Aorta (tissue), 5 donors: ENCODE measurements around the gene TBC1D21. TPM values are rescaled to one million over a fixed set of nuclear protein-coding genes. Genes with fewer than 3 reads are reported as not detected.

Experiments used
- ATAC-seq: fragments of 200-7000 bp; cut with Tn5 transposase; one replicate; pipeline ENCODE4 v1.9.1; 2022; ENCODE audit warnings: moderate library complexity; ENCODE audit not compliant: low FRiP score
- DNase-seq, 2 donors: peaks; one replicate each; pipeline ENCODE4 v3.0.0-alpha.2; 2020
- H3K27ac ChIP-seq, 2 donors: one replicate each; pipeline ENCODE4 v1.5.1; 2013; ENCODE audit warnings: low read length in 2 of 2, mild to moderate bottlenecking in 2 of 2, moderate library complexity in 2 of 2, control low read depth in 1 of 2, inconsistent platforms in 1 of 2, low read depth in 1 of 2
- H3K27me3 ChIP-seq, 2 donors: one replicate each; pipeline ENCODE4 v1.6.1; 2013; ENCODE audit warnings: control low read depth in 1 of 2, low read length in 1 of 2, mild to moderate bottlenecking in 1 of 2, moderate library complexity in 1 of 2; ENCODE audit not compliant: insufficient read depth in 2 of 2, control insufficient read depth in 1 of 2
- H3K36me3 ChIP-seq, 2 donors: one replicate each; pipeline ENCODE4 v1.6.1; 2013; ENCODE audit warnings: control low read depth in 1 of 2, low read length in 1 of 2, mild to moderate bottlenecking in 1 of 2; ENCODE audit not compliant: insufficient read depth in 2 of 2, control insufficient read depth in 1 of 2
- H3K4me1 ChIP-seq, 2 donors: one replicate each; pipeline ENCODE4 v1.6.1; 2013; ENCODE audit warnings: low read length in 2 of 2, control low read depth in 1 of 2, mild to moderate bottlenecking in 1 of 2, moderate library complexity in 1 of 2; ENCODE audit not compliant: insufficient read depth in 2 of 2, control insufficient read depth in 1 of 2
- H3K4me3 ChIP-seq, 2 donors: one replicate each; pipeline ENCODE4 v1.5.1; 2013; ENCODE audit warnings: low read length in 2 of 2, control low read depth in 1 of 2, mild to moderate bottlenecking in 1 of 2
- H3K9me3 ChIP-seq: one replicate; pipeline ENCODE4 v1.6.1; 2013; ENCODE audit warnings: mild to moderate bottlenecking, low read length; ENCODE audit not compliant: control insufficient read depth
- WGBS, 2 donors: extraction: QIAGEN DNeasy Blood & Tissue Kit; methylation state at CpG; one replicate each; pipeline ENCODE4 v1.1.7; 2013; 5-methylcytosine and 5-hydroxymethylcytosine counted together
- intact Hi-C, 2 donors: fragments of 100-400 bp; cut with DNase I; formaldehyde crosslinking; loops; one replicate each; pipeline versions ENCODE4 v1.14.2 to v1.15.0; 2022
- polyA plus RNA-seq, 2 donors: library from polyadenylated mRNA; stranded (reverse); fragments of 200-250 nt; gene quantifications; one replicate each; pipeline ENCODE4 v1.2.3, GENCODE V29; 2013
- total RNA-seq, 2 donors: library from RNA; stranded (reverse); fragmentation: NEBNext Ultra II Directional; extraction: Animal tissue kit (Norgen Biotek cat#: 25700); gene quantifications; one replicate each; pipeline ENCODE4 v1.2.1, GENCODE V29; 2021
- donor health status: healthy with polysubstance abuse.
- donor health status: Bipolar disorder and iron deficiency.
- donor health status: DM: no; HTN: no; CAD: no.
- donor health status: DM: no; HTN: no; CAD: no.
- donor health status: DM: yes; HTN: yes; CAD: no.

TBC1D21 gene
- total and polyA plus RNA-seq, 4 donors, result not detected

GRCh38 chr15:73909651-73910050, 36.3 kb downstream of the TBC1D21 start:
- no peaks in the 10 kb centered on the region for H3K4me1 ChIP-seq
- intact Hi-C loops, result loop anchor here in 1 of 2 donors (2.0 to 10.0 kb wide), 2 partner anchors 35 to 105 kb away; no protein-coding TSS in a partner anchor
- peaks cover 0 to 3% of the 10 kb centered on the region in 2 donors for H3K36me3 ChIP-seq
- no peak for ATAC-seq
- no peaks in the 10 kb centered on the region for H3K27me3 ChIP-seq
- 97 to 98% methylated on average over 2 of the region's 2 CpGs for WGBS, 2 donors
- no peak overlapping the region for H3K27ac ChIP-seq
- H3K4me3 ChIP-seq, result no peak overlapping the region
- no peak for DNase-seq
- no peaks in the 10 kb centered on the region for H3K9me3 ChIP-seq

DNA sequence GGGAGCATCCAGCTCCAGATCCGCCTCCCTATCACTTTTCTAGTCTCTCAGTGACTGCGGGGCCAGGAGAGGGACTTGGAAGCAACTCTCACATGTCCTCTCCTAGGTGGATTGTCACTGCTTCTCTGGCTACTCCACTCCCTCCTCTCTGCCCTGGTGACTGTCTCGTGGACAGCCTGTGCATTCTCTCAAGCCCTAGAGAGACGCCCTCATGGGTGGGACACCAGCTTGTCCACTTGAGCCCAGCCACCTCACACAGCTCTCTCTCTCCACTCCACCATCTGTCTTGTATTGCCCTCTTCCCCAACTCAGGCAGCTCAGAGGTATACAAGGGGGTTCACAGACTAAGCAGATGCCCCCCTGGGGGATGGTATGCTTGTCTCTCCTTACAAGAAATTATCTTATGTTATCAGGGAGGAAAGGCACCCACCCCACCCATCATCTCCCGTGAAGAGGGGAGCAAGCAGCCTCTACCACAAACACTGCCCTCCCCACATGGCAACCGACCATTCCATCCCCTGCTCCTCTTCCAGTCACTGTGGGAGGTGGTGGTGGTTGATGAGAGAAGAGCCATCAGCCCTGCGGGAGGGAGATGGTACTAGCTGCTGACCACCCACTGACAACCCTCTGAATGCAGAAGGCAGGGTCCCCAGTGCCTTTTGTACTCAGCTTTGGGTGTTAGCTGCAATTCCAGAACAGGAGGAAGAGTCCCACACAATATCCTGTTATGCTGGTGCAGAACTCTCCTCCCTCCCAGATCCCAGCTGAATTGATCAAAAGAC, 37.3 kb downstream of the TBC1D21 start:
- H3K4me3 ChIP-seq, result no peak overlapping the region
- H3K9me3 ChIP-seq, result no peaks in the 10 kb centered on the region
- no peak overlapping the region for H3K27ac ChIP-seq
- H3K27me3 ChIP-seq, result no peaks in the 10 kb centered on the region
- no peaks in the 10 kb centered on the region for H3K4me1 ChIP-seq
- ATAC-seq (no peak), DNase-seq (peak in 1 of 2 donors; percentile 51)
- 80 to 83% methylated on average over 7 of the region's 7 CpGs for WGBS, 2 donors
- H3K36me3 ChIP-seq, result peaks cover 0 to 3% of the 10 kb centered on the region in 2 donors
- intact Hi-C loops, result no loop called here

- Histone ChIP-seq H3K27me3 (no peaks in the 10 kb centered on the region), H3K9me3 (no peaks in the 10 kb centered on the region), H3K36me3 (peaks cover 0 to 4% of the 10 kb centered on the region in 2 donors), H3K4me3 (no peak overlapping the region), H3K4me1 (no peaks in the 10 kb centered on the region), H3K27ac (no peak overlapping the region)
- ATAC-seq (no peak), DNase-seq (peak in 1 of 2 donors; percentile 27)
- WGBS, 2 donors, result 83 to 84% methylated on average over 7 of the region's 7 CpGs
- intact Hi-C loops, result no loop called here
These were observed 38.7 kb downstream of the TBC1D21 start for GRCh38 chr15:73912030-73912596.

- 84 to 87% methylated on average over 3 of the region's 3 CpGs for WGBS, 2 donors
- Histone ChIP-seq H3K4me3 (no peak overlapping the region), H3K4me1 (no peaks in the 10 kb centered on the region), H3K36me3 (peaks cover 0 to 4% of the 10 kb centered on the region in 2 donors), H3K27ac (no peak overlapping the region), H3K9me3 (no peaks in the 10 kb centered on the region), H3K27me3 (no peaks in the 10 kb centered on the region)
- no peak for ATAC-seq
- DNase-seq, result peak in 1 of 2 donors; percentile 24
- intact Hi-C loops, result no loop called here
These were observed 40.8 kb downstream of the TBC1D21 start for GRCh38 chr15:73914145-73914544.

GRCh38 chr15:73915082-73915481, 41.7 kb downstream of the TBC1D21 start:
- no peaks in the 10 kb centered on the region for H3K4me1 ChIP-seq
- no peak overlapping the region for H3K27ac ChIP-seq
- WGBS, 2 donors, result 82 to 91% methylated on average over 2 of the region's 2 CpGs
- no peak for ATAC-seq
- H3K9me3 ChIP-seq, result no peaks in the 10 kb centered on the region
- no peak for DNase-seq
- no peak overlapping the region for H3K4me3 ChIP-seq
- H3K36me3 ChIP-seq, result peaks cover 0 to 6% of the 10 kb centered on the region in 2 donors
- intact Hi-C loops, result no loop called here
- no peaks in the 10 kb centered on the region for H3K27me3 ChIP-seq

DNA sequence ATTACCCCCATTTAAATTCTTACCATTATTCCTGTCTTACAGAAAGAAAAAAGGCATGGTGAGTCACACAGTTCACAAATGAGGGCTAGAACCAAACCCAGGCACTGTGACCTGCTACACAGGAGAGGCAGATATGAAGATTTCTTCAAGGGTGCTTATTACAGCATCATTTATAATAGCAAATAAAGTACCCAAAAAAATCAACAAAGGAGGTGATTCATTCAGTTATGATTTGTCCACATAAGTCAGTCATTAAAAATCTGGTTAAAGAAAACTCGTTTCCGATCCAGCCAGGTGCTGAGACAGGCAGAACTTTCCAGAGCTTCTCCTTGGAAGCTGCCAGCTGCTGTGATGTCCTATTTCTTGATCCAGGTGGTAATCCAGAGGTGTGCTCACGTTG, 45.4 kb downstream of the TBC1D21 start:
- 91 to 93% methylated on average over 3 of the region's 3 CpGs for WGBS, 2 donors
- Histone ChIP-seq H3K27me3 (no peaks in the 10 kb centered on the region), H3K9me3 (no peaks in the 10 kb centered on the region), H3K4me1 (peaks cover 0 to 4% of the 10 kb centered on the region in 2 donors), H3K27ac (no peak overlapping the region), H3K36me3 (peaks cover 0 to 3% of the 10 kb centered on the region in 2 donors), H3K4me3 (no peak overlapping the region)
- intact Hi-C loops, result no loop called here
- no peak for DNase-seq
- ATAC-seq, result no peak

- Histone ChIP-seq H3K27me3 (no peaks in the 10 kb centered on the region), H3K4me1 (peaks cover 0 to 4% of the 10 kb centered on the region in 2 donors), H3K27ac (no peak overlapping the region), H3K4me3 (no peak overlapping the region), H3K36me3 (peaks cover 0 to 3% of the 10 kb centered on the region in 2 donors), H3K9me3 (no peaks in the 10 kb centered on the region)
- DNase-seq, result peak in 1 of 2 donors; percentile 70
- 94 to 96% methylated on average over 6 of the region's 6 CpGs for WGBS, 2 donors
- no peak for ATAC-seq
- intact Hi-C loops, result no loop called here
These were observed 46.3 kb downstream of the TBC1D21 start for GRCh38 chr15:73919706-73920105.

DNA sequence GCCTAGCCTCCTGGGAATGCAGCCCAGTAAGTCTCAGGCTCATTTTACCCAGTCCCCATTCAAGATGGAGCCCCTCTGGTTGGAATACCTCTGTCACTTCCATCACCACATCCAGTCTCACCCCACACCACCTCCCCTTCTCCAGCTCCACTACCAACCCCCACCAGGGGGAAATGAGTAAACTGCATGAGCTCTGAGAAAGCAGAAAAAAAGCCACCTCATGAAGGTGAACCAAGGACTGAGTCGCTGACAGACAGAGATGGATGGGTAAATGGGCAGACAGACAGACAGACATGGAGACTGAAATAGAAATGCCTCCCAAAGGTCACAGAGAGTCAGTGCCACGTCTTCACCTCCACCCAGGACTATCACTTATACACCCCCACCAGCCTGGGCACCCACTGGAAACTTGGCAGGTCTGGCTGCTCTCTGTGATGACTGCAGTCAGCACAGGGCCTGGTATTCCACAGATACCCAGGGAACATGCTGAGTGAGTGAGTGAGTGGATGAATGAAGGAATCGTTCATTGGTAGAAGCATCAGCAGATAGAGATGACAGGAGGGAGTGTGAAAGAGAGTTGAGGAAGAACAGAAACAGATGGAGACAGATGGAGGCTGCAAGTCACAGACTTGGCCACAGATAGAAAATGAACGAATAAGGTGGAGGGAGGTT, 48.0 kb downstream of the TBC1D21 start:
- intact Hi-C loops, result no loop called here
- WGBS, 2 donors, result 25% methylated on average over 4 of the region's 4 CpGs
- no peaks in the 10 kb centered on the region for H3K27me3 ChIP-seq
- H3K27ac ChIP-seq, result peak overlapping the region; percentile 19 to 60
- ATAC-seq, result no peak
- peaks cover 0 to 2% of the 10 kb centered on the region in 2 donors for H3K36me3 ChIP-seq
- peak; percentile 46 to 65 for DNase-seq
- H3K9me3 ChIP-seq, result no peaks in the 10 kb centered on the region
- no peak overlapping the region for H3K4me3 ChIP-seq
- peaks cover 0 to 4% of the 10 kb centered on the region in 2 donors for H3K4me1 ChIP-seq
